ENCODE measurements around the gene MAPKBP1. TPM values are rescaled to one million over a fixed set of nuclear protein-coding genes. Genes with fewer than 3 reads are reported as not detected.

The MAPKBP1 gene
- total RNA-seq, 4 donors from 2014 or later: 22.1 to 54.6 (median 36.6) TPM

DNA sequence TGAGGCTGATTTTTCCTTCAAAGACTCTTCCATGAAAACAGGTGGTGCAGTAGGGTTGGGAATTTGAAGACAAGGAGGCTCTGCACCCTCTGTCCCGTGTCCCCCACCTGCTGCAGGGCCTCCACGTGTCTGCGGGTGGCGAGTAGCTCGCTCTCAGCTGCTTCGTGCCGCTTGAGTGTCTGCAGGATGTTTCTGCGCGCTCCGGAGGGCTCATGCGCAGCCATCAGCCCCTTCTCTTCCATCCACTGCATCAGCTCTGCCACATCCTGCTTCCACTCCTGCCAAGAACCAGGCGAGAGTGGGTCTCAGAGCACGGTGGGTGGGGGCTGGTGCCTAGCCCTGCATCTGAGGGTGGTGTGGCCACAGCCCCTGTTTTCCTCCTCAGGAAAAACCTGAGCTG, 101.7 kb downstream of the MAPKBP1 start:
- no peak overlapping the region for H3K4me3 ChIP-seq
- TF ChIP-seq EP300 (IDR thresholded peaks at IDR 0.05): no peak
- TF ChIP-seq POLR2A (IDR thresholded peaks at IDR 0.05): no peak
- TF ChIP-seq, protein P1, sequence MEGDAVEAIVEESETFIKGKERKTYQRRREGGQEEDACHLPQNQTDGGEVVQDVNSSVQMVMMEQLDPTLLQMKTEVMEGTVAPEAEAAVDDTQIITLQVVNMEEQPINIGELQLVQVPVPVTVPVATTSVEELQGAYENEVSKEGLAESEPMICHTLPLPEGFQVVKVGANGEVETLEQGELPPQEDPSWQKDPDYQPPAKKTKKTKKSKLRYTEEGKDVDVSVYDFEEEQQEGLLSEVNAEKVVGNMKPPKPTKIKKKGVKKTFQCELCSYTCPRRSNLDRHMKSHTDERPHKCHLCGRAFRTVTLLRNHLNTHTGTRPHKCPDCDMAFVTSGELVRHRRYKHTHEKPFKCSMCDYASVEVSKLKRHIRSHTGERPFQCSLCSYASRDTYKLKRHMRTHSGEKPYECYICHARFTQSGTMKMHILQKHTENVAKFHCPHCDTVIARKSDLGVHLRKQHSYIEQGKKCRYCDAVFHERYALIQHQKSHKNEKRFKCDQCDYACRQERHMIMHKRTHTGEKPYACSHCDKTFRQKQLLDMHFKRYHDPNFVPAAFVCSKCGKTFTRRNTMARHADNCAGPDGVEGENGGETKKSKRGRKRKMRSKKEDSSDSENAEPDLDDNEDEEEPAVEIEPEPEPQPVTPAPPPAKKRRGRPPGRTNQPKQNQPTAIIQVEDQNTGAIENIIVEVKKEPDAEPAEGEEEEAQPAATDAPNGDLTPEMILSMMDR (IDR thresholded peaks at IDR 0.05): no peak
- H3K9me3 ChIP-seq: no peaks in the 10 kb centered on the region
- DNase-seq (ENCODE audit: low spot score in 2 of 2): no peak
- no peaks in the 10 kb centered on the region for H3K4me1 ChIP-seq
- H3K27me3 ChIP-seq: peaks cover 0 to 15% of the 10 kb centered on the region in 2 donors
- H3K27ac ChIP-seq: no peak overlapping the region
- 76 to 85% methylated on average over 13 of the region's 13 CpGs for WGBS, 2 donors
- no peaks in the 10 kb centered on the region for H3K36me3 ChIP-seq

- WGBS, 2 donors: 52 to 71% methylated on average over 7 of the region's 12 CpGs
- DNase-seq (ENCODE audit: low spot score in 2 of 2): no peak
- no peak overlapping the region for H3K27ac ChIP-seq
- peaks cover 0 to 21% of the 10 kb centered on the region in 2 donors for H3K27me3 ChIP-seq
- no peaks in the 10 kb centered on the region for H3K9me3 ChIP-seq
- no peak overlapping the region for H3K4me3 ChIP-seq
- H3K4me1 ChIP-seq: peaks cover 0 to 5% (median 2%) of the 10 kb centered on the region in 4 donors
- TF ChIP-seq, protein P1 (IDR thresholded peaks at IDR 0.05): no peak
- TF ChIP-seq POLR2A (IDR thresholded peaks at IDR 0.05) (no peak), EP300 (IDR thresholded peaks at IDR 0.05) (no peak)
- no peaks in the 10 kb centered on the region for H3K36me3 ChIP-seq
These were observed 102.4 kb downstream of the MAPKBP1 start for GRCh38 chr15:41876689-41877088.

Small RNAs within 50 kb of the gene (small RNA-seq; reads per million reads assigned to genes)
- gene JMJD7-PLA2G4B: not detected
- not detected for gene MIR4310
- gene RNA5SP393: not detected

Other genes starting within 250 kb of the MAPKBP1 start
- 10 to 100 TPM; 16.4 to 47.7 (median 31.8) TPM for gene RPAP1, start 230.2 kb upstream of the MAPKBP1 start, total RNA-seq
- 10 to 100 TPM; 21.0 to 28.5 (median 23.9) TPM for gene TYRO3, start 215.3 kb upstream of the MAPKBP1 start, total RNA-seq
- gene MGA, start 114.1 kb upstream of the MAPKBP1 start, total RNA-seq: 10 to 100 TPM; 29.7 to 53.8 (median 31.7) TPM
- gene JMJD7, start 53.6 kb downstream of the MAPKBP1 start, total RNA-seq: 10 to 100 TPM in 3 of 4 donors, 1 to 10 TPM in 1; 9.0 to 16.8 (median 12.0) TPM
- 1 to 10 TPM; 1.8 to 8.7 (median 4.5) TPM for gene PLA2G4B, start 64.4 kb downstream of the MAPKBP1 start, total RNA-seq
- gene SPTBN5, start 119.6 kb downstream of the MAPKBP1 start, total RNA-seq: 10 to 100 TPM; 16.5 to 34.5 (median 19.9) TPM
- 10 to 100 TPM; 13.2 to 31.5 (median 22.0) TPM for gene EHD4, start 198.1 kb downstream of the MAPKBP1 start, total RNA-seq
- gene PLA2G4E, start 246.6 kb downstream of the MAPKBP1 start, total RNA-seq: not detected